Uterus (tissue), 4 donors: ENCODE data around the gene STAB2. TPM values are rescaled to one million over a fixed set of nuclear protein-coding genes. Genes with fewer than 3 reads are reported as not detected.

ENCODE experiments used
- DNase-seq, 2 donors: peaks; one replicate each; pipeline ENCODE4 v3.0.0-alpha.2; 2019 to 2020
- H3K27ac ChIP-seq, 2 donors: fragments of 200-600 bp; sonication (generic); 1 replicate in 1 of 2; 2 replicates in 1 of 2; pipeline ENCODE4 v1.5.1; 2016 to 2018
- H3K27me3 ChIP-seq, 2 donors: fragments of 200-600 bp; sonication (generic); one replicate each; pipeline ENCODE4 v1.5.1; 2018 to 2019; ENCODE audit warnings: control low read depth in 1 of 2
- H3K36me3 ChIP-seq, 2 donors: fragments of 200-600 bp; sonication (generic); one replicate each; pipeline ENCODE4 v1.5.1; 2019; ENCODE audit warnings: control low read depth in 1 of 2
- H3K4me1 ChIP-seq, 2 donors: fragments of 200-600 bp; sonication (generic); one replicate each; pipeline ENCODE4 v1.5.1; 2018 to 2019; ENCODE audit warnings: control low read depth in 1 of 2
- H3K4me3 ChIP-seq, 2 donors: fragments of 200-600 bp; sonication (generic); 1 replicate in 1 of 2; 2 replicates in 1 of 2; pipeline ENCODE4 v1.5.1; 2018 to 2019; ENCODE audit warnings: mild to moderate bottlenecking in 1 of 2
- H3K9me3 ChIP-seq, 2 donors: fragments of 200-600 bp; sonication (generic); one replicate each; pipeline ENCODE4 v1.5.1; 2019; ENCODE audit warnings: control low read depth in 1 of 2
- POLR2A ChIP-seq, 2 donors: fragments of 450-650 bp; IDR thresholded peaks; one replicate each; pipeline ENCODE4 v1.6.1; 2016; ENCODE audit warnings: antibody characterized with exemption in 2 of 2, mild to moderate bottlenecking in 1 of 2, moderate library complexity in 1 of 2
- intact Hi-C: fragments of 100-400 bp; cut with DNase I; formaldehyde crosslinking; loops from one replicate; pipeline ENCODE4 v1.15.1; 2023; ENCODE audit warnings: low total_unique reads
- total RNA-seq, 4 donors: library from RNA; depleted of rRNA in 3 of 4; stranded (reverse); fragments of >200 nt in 3 of 4; gene quantifications; one replicate each; pipeline versions ENCODE4 v1.1.0 to v1.2.4, GENCODE V29; 2014 to 2023
- TF ChIP-seq, protein P1 (sequence below), 4 experiments: fragments of 200-600 bp in 2 of 4; fragments of 450-650 bp in 2 of 4; sonication (generic) in 2 of 4; IDR thresholded peaks; one replicate each; pipeline ENCODE4 v1.5.1; 2016 to 2019; ENCODE audit warnings: antibody characterized with exemption in 4 of 4, mild to moderate bottlenecking in 2 of 4, moderate library complexity in 1 of 4
- donor health status: DM: yes; HTN: yes; CAD: no.

The STAB2 gene
- total RNA-seq, 4 donors from 2014 or later = 0.21 to 19.4 (median 2.6) TPM; not detected in 1

DNA sequence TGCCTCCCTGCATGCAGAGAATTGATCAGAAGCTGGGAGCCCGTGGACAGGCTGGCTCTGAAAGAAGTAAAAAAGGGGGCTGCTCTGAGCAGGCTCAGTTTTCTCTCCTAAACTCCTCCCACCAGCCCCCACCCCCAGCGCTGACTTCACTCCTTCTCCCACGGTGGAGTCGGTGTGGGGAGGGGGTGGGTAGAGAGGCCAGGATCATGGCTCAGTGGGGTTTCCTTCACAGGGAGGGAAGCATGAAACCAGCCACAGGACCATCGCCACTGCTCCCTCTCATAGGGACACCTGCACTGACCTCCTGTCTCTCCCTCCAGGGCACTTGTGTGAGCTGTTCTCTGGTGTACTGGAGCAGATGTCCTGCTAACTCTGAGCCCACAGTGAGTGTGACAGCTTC lies 78.9 kb downstream of the STAB2 start:
- Histone ChIP-seq H3K27me3 (no peaks in the 10 kb centered on the region), H3K27ac (no peak overlapping the region), H3K9me3 (no peaks in the 10 kb centered on the region), H3K4me3 (no peak overlapping the region), H3K4me1 (no peaks in the 10 kb centered on the region), H3K36me3 (no peaks in the 10 kb centered on the region)
- no peak for DNase-seq
- TF ChIP-seq, protein P1, sequence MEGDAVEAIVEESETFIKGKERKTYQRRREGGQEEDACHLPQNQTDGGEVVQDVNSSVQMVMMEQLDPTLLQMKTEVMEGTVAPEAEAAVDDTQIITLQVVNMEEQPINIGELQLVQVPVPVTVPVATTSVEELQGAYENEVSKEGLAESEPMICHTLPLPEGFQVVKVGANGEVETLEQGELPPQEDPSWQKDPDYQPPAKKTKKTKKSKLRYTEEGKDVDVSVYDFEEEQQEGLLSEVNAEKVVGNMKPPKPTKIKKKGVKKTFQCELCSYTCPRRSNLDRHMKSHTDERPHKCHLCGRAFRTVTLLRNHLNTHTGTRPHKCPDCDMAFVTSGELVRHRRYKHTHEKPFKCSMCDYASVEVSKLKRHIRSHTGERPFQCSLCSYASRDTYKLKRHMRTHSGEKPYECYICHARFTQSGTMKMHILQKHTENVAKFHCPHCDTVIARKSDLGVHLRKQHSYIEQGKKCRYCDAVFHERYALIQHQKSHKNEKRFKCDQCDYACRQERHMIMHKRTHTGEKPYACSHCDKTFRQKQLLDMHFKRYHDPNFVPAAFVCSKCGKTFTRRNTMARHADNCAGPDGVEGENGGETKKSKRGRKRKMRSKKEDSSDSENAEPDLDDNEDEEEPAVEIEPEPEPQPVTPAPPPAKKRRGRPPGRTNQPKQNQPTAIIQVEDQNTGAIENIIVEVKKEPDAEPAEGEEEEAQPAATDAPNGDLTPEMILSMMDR (IDR thresholded peaks at IDR 0.05) = no peak
- intact Hi-C loops = no loop called here

DNA sequence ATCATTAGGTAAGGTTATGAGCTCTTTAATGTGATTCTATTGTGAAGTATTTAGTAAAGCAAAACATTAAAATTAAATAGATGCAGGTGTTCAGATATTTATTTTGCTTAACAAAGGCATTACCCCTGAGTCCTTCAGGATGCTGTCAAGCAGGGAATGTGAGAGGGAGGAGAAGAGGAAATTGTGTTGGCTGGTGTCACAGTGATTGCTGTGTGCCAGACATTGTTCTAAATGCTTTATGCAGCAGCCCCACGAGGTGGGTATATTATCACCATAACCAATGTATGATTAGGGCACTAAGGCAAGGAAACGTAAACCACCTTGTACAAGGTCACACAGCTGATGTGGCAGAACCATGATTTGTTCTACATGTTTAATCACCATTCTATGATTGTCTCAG lies 80.1 kb downstream of the STAB2 start:
- TF ChIP-seq, protein P1 (IDR thresholded peaks at IDR 0.05) = no peak
- no peak for TF ChIP-seq POLR2A (IDR thresholded peaks at IDR 0.05)
- H3K27me3 ChIP-seq = no peaks in the 10 kb centered on the region
- no peaks in the 10 kb centered on the region for H3K4me1 ChIP-seq
- no peak overlapping the region for H3K27ac ChIP-seq
- intact Hi-C loops = no loop called here
- H3K9me3 ChIP-seq = no peaks in the 10 kb centered on the region
- H3K4me3 ChIP-seq = no peak overlapping the region
- DNase-seq = no peak
- no peaks in the 10 kb centered on the region for H3K36me3 ChIP-seq

DNA sequence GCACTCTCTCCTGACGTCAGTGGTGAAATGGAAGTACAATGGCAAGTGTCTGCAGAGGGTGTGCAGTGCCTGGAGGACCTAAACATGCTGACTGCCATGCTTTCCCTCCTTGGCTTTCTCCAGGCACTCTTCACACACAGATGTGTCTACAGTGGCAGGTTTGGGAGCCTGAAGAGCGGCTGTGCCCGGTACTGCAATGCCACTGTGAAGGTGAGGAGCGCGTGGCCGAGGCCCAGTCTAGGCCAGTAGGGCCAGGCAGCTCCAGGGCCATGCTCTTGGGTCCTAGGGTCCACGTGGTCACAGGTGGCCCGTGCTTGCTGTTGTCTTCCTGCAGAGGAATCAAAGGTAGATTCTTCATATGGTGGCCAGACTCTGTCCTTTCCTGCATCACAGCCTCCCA lies 81.4 kb downstream of the STAB2 start:
- TF ChIP-seq, protein P1 (IDR thresholded peaks at IDR 0.05) = no peak
- TF ChIP-seq POLR2A (IDR thresholded peaks at IDR 0.05) = no peak
- Histone ChIP-seq H3K4me3 (no peak overlapping the region), H3K27ac (no peak overlapping the region), H3K27me3 (no peaks in the 10 kb centered on the region), H3K36me3 (no peaks in the 10 kb centered on the region), H3K4me1 (no peaks in the 10 kb centered on the region), H3K9me3 (no peaks in the 10 kb centered on the region)
- intact Hi-C loops = no loop called here
- DNase-seq = no peak

DNA sequence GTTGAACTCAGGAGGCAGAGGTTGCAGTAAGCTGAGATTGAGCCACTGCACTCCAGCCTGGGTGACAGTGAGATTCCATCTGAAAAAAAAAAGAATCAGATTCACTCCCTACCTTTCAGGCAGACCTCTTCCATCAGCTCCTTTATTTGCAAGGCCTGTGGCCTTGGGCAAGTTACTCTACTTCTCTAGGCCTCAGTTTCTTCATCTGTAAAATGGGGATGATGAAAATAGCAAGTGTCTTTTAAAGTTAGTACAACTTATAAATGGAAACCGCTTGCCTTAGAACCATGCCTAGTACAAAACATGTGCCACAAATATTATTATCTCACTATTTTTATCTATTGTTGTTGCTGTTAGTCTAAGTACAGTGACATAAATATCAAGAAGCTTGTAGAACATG lies 84.3 kb downstream of the STAB2 start:
- Histone ChIP-seq H3K36me3 (no peaks in the 10 kb centered on the region), H3K9me3 (no peaks in the 10 kb centered on the region), H3K27me3 (no peaks in the 10 kb centered on the region), H3K4me3 (no peak overlapping the region), H3K4me1 (no peaks in the 10 kb centered on the region), H3K27ac (no peak overlapping the region)
- DNase-seq = no peak
- intact Hi-C loops = no loop called here
- no peak for TF ChIP-seq POLR2A (IDR thresholded peaks at IDR 0.05)
- TF ChIP-seq, protein P1 (IDR thresholded peaks at IDR 0.05) = no peak

DNA sequence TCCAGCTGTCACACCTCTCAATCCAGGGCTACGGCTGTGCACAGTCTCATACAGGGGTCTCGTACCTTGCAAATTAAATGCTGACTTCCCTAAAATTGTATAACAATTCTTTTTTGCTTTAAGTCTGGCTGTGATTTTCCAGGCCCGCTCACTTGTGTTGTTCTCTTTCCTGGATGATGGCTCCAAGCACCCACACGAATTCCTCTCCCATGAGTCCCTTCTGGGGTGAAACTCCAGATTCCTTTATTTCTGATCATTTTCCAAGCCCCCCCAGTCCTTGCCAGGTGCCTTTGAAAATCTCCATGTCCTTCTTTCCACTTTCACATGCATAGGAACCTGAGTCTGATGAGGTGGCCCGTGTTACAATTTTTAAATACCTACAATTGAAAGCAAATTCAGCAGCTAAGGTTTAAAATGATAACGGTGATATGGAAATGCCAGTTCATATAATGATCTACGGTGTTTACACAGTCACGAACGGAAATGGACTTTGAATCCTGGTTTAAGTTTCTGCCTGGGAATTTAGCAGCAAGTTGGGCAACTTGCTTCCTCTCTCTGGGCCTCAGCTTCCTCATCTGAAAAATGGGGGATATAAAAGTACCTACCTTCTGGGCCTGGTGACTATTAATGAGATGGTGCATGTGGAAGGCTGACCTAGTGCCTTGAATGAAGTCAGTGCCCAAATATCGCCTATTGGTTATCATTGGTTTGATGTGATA lies 85.5 kb downstream of the STAB2 start:
- Histone ChIP-seq H3K36me3 (no peaks in the 10 kb centered on the region), H3K9me3 (no peaks in the 10 kb centered on the region), H3K27ac (no peak overlapping the region), H3K4me1 (no peaks in the 10 kb centered on the region), H3K4me3 (no peak overlapping the region), H3K27me3 (no peaks in the 10 kb centered on the region)
- intact Hi-C loops = no loop called here
- no peak for DNase-seq
- TF ChIP-seq, protein P1 (IDR thresholded peaks at IDR 0.05) = no peak
- TF ChIP-seq POLR2A (IDR thresholded peaks at IDR 0.05) = no peak
